Common myeloid progenitor, CD34-positive (primary cell): ENCODE results near the gene ASXL1.

ENCODE experiments used
- CTCF ChIA-PET: fragments of 350-600 bp; sonication (Branson Sonifier 250); formaldehyde crosslinking; loops from one replicate; lab custom pipeline; 2021; ENCODE audit warnings: antibody characterized with exemption; lab: Charles Lee
- POLR2A ChIA-PET: fragments of 350-600 bp; sonication (Branson Sonifier 250); formaldehyde crosslinking; loops from one replicate; lab custom pipeline; 2021; ENCODE audit warnings: antibody characterized with exemption; lab: Charles Lee
- DNase-seq, 3 donors: peaks; one replicate each; pipeline versions ENCODE4 v3.0.0 to v3.0.0-alpha.2; 2013
- H3K27ac ChIP-seq, 2 experiments: 1 replicate in 1 of 2; 2 replicates in 1 of 2; pipeline ENCODE4 v1.7.0; 2013; ENCODE audit warnings: inconsistent platforms in 2 of 2, low read length in 2 of 2, mild to moderate bottlenecking in 2 of 2, low read depth in 1 of 2, moderate library complexity in 1 of 2; ENCODE audit not compliant: severe bottlenecking in 2 of 2, insufficient read depth in 1 of 2, poor library complexity in 1 of 2
- H3K27me3 ChIP-seq, 5 experiments: replicated peaks in 2 of 5; 1 replicate in 3 of 5; 2 replicates in 2 of 5; pipeline versions ENCODE4 v1.6.1 to v1.7.0; 2013; ENCODE audit warnings: low read length in 4 of 5, mild to moderate bottlenecking in 2 of 5, moderate library complexity in 2 of 5, inconsistent platforms in 1 of 5; ENCODE audit not compliant: insufficient read depth in 5 of 5, control insufficient read depth in 4 of 5
- H3K36me3 ChIP-seq, 4 experiments: 1 replicate in 2 of 4; 2 replicates in 2 of 4; pipeline versions ENCODE4 v1.6.1 to v1.7.0; 2013; ENCODE audit warnings: low read length in 3 of 4, control low read depth in 1 of 4, mild to moderate bottlenecking in 1 of 4; ENCODE audit not compliant: control insufficient read depth in 4 of 4, insufficient read depth in 4 of 4
- H3K4me1 ChIP-seq, 4 experiments: 1 replicate in 3 of 4; 2 replicates in 1 of 4; pipeline versions ENCODE4 v1.6.1 to v1.7.1; 2013; ENCODE audit warnings: low read length in 3 of 4, mild to moderate bottlenecking in 3 of 4, control low read depth in 1 of 4, inconsistent platforms in 1 of 4, moderate library complexity in 1 of 4; ENCODE audit not compliant: control insufficient read depth in 4 of 4, insufficient read depth in 4 of 4; ENCODE audit errors: control extremely low read depth in 1 of 4
- H3K4me3 ChIP-seq, 7 experiments: 1 replicate in 4 of 7; 2 replicates in 3 of 7; pipeline versions ENCODE4 v1.5.1 to v1.7.0; 2013; ENCODE audit warnings: mild to moderate bottlenecking in 7 of 7, low read length in 6 of 7, moderate library complexity in 6 of 7, inconsistent platforms in 2 of 7, low read depth in 2 of 7, control low read depth in 1 of 7; ENCODE audit not compliant: insufficient read depth in 4 of 7, control insufficient read depth in 1 of 7; ENCODE audit errors: extremely low read depth in 1 of 7
- H3K9me3 ChIP-seq, 5 experiments: 1 replicate in 4 of 5; 2 replicates in 1 of 5; pipeline versions ENCODE4 v1.6.1 to v1.7.1; 2013; ENCODE audit warnings: low read length in 4 of 5, mild to moderate bottlenecking in 2 of 5, inconsistent platforms in 1 of 5, low read depth in 1 of 5, moderate library complexity in 1 of 5; ENCODE audit not compliant: control insufficient read depth in 4 of 5, insufficient read depth in 2 of 5; ENCODE audit errors: control extremely low read depth in 1 of 5
- WGBS: methylation state at CpG from one replicate; pipeline ENCODE4 v1.1.5; 2013; ENCODE audit not compliant: insufficient coverage; 5-methylcytosine and 5-hydroxymethylcytosine counted together

ASXL1 gene

DNA sequence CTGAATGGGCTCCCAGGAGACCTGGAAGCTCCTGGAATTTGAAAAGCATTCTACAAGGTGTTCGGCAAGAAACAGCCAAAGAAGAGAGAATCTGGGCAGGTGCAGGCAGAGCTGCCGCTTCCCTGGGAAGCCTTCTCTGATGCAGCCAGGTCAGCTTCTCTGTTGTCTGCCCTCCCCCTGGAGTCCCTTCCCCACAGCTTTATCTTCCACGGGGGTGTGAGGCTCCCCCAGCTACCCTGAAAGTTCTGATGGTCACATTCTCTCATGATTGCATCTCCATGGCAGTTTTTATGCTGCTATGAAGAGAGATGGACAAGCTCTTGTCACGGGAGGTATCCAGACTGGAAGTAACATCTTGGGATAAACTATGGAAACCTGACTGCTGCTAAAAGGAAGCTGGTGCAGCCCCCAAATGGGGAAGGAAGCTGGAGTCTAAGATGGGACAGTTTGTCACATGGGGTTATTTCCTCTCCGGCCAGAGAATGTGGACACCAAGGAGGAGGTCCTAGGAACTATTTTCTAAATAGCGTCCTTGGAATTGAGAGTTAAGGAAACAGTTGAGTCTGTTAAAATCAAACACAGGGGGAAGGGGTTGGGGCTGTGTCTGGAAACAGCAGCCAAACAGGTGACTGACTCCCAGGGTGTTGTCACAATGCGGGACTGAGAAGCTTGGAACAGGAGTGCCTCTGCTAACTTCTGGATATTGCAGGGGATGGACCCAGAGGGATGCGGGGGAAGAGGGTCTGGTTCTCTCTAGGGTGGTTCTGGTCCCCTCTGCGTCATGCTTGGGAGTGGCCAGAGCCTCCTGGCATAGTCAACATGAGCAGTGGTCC lies 91.1 kb downstream of the ASXL1 start:
- CTCF ChIA-PET: interaction anchor here (0.9 to 2.8 kb wide), 8 partner anchors 9 to 36 kb away, joined by 3 to 11 read pairs (median 4); no protein-coding TSS in a partner anchor
- peaks cover 0 to 64% (median 44%) of the 10 kb centered on the region in 4 experiments for H3K4me1 ChIP-seq
- peaks cover 2 to 99% (median 68%) of the 10 kb centered on the region in 4 experiments for H3K36me3 ChIP-seq
- 90% methylated on average over 7 of the region's 9 CpGs for WGBS
- H3K4me3 ChIP-seq: no peak overlapping the region
- no peaks in the 10 kb centered on the region for H3K27me3 ChIP-seq
- POLR2A ChIA-PET: interaction anchor here (0.6 kb wide), 2 partner anchors 90 to 1284 kb away, joined by 3 to 7 read pairs; no protein-coding TSS in a partner anchor
- H3K9me3 ChIP-seq: no peaks in the 10 kb centered on the region
- no peak for DNase-seq
- H3K27ac ChIP-seq: peak overlapping the region in 1 of 2 experiments; percentile 0

DNA sequence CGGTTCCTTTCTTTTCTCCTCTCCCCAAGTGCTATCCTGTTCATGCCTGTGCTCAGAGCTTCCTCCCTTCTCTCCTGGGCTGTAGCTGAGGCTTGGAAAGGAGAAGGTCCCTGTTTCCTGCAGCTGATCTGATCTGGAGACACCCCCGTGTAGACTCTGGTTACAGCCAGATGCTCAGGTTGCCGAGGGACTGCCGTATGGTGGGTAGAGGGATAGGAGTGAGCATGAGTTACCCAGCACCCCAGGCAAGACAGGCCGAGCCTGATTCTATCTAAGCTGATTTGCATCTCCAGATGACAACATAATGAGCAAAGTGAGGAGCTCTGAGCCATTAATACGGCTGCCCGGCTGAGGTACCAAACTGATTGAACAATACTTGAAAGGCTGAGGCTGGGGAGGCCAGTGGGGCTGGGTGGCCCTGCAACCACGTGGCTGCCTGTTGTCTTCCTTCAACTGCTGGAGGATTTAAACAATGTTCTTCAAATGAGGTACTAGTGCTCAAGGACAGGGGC lies 91.8 kb downstream of the ASXL1 start:
- DNase-seq: no peak
- Histone ChIP-seq H3K9me3 (no peaks in the 10 kb centered on the region), H3K4me1 (peaks cover 0 to 64% (median 44%) of the 10 kb centered on the region in 4 experiments), H3K27me3 (no peaks in the 10 kb centered on the region), H3K4me3 (no peak overlapping the region), H3K27ac (peak overlapping the region in 1 of 2 experiments; percentile 0), H3K36me3 (peaks cover 0 to 99% (median 70%) of the 10 kb centered on the region in 4 experiments)
- 71% methylated on average over 7 of the region's 8 CpGs for WGBS
- ChIA-PET CTCF (interaction anchor here (0.9 to 2.8 kb wide), 8 partner anchors 9 to 35 kb away, joined by 3 to 11 read pairs (median 4); no protein-coding TSS in a partner anchor), POLR2A (no interaction called here)

DNA sequence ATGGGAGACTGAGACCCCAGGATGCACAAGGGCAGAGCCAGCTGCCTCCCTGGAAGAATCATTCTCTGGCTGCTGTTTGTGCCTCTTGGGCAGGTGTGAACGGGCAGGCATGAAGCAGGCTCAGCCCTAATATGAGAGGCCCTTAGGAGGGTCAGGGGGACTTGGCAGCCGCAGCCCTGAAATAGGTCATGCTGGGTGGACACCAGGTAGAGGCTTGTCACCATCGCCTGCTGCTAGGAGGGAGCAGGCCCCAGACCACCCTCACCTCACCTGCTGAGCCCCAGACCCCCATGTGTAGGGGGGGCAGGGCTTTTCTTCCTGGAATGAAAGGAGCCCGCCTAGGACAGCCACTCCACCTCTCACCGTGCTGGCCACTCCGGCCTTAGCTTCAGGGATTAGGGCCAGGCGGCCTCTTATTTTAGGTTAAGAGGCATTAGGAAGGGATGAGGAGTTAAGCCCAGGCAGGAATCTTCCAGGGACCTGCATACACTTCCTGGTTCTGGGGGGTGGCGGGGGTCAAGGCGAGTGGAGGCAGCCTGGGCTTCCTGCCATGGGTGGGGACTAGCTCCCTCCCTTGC lies 92.4 kb downstream of the ASXL1 start:
- ChIA-PET POLR2A (no interaction called here), CTCF (interaction anchor here (1.3 to 1.7 kb wide), 3 partner anchors 11 to 35 kb away, joined by 3 to 7 read pairs (median 4); no protein-coding TSS in a partner anchor)
- WGBS: 94% methylated on average over 9 of the region's 9 CpGs
- H3K27ac ChIP-seq: no peak overlapping the region
- no peak overlapping the region for H3K4me3 ChIP-seq
- no peak for DNase-seq
- H3K9me3 ChIP-seq: no peaks in the 10 kb centered on the region
- H3K27me3 ChIP-seq: no peaks in the 10 kb centered on the region
- H3K36me3 ChIP-seq: peaks cover 0 to 99% (median 69%) of the 10 kb centered on the region in 4 experiments
- peaks cover 0 to 60% (median 40%) of the 10 kb centered on the region in 4 experiments for H3K4me1 ChIP-seq

DNA sequence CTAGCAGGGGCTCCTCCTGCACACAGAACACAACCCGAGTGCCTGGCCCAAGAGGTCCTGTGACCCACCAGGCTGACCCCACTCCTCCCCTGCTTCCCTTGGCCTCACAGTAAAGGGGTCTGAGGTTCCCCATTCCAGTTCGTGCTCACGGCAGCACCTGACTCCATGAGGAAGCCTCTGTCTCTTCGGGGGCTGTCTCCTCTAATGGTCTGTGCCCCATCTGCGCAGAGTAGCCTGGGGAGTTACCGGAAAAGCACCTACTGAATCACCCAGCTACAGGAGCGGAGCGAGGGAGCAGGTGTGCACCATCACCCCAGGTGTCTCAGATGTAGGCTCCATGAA lies 93.2 kb downstream of the ASXL1 start:
- ChIA-PET POLR2A (interaction anchor here (1.1 kb wide), 1 partner anchor 18 kb away, joined by 3 read pairs; no protein-coding TSS in a partner anchor), CTCF (interaction anchor here (0.9 to 2.2 kb wide), 5 partner anchors 11 to 59 kb away, joined by 3 to 7 read pairs (median 3); no protein-coding TSS in a partner anchor)
- Histone ChIP-seq H3K27me3 (no peaks in the 10 kb centered on the region), H3K27ac (no peak overlapping the region), H3K9me3 (no peaks in the 10 kb centered on the region), H3K4me3 (no peak overlapping the region), H3K4me1 (peaks cover 0 to 53% (median 33%) of the 10 kb centered on the region in 4 experiments), H3K36me3 (peaks cover 0 to 99% (median 70%) of the 10 kb centered on the region in 4 experiments)
- DNase-seq: no peak
- WGBS: 89% methylated on average over 7 of the region's 8 CpGs

DNA sequence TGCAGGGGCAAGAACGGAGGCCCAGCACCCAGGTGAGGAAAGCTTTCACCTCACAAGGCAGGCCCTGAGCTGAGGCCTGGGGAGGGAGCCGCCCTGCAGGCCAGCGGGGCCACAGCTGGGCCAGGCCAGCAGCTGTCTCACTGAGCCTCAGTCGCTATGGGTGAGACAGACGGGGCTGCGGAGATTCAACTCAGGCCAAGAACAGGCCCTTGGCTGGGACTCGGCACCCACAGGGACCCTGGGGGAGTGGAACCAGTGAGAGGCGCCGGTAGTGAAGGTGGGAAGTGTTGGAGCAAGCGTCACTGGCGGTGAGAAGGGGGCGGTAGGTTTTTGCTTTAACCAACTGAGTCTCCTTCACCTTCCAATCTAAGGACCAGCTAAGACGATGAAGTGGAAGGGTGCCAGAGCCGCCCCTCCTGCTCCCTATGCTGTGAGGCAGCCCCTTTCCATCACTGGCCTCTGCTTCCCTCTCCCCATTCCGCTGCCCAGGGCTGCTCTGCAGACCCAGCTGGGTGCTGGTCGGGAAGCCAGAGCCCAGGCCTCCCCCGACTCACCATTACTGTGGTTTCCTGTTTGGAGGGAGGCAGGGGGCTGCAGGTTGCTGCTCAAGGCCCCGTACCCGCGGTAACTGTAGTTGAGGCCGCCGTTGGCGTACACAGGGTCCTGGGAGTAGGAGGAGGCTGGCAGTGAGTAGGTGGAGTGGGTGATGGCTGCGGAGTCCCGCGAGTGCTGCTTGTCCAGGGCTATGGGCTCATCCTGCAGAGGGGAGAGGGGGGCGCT lies 93.7 kb downstream of the ASXL1 start:
- Histone ChIP-seq H3K27me3 (no peaks in the 10 kb centered on the region), H3K4me3 (no peak overlapping the region), H3K4me1 (peaks cover 0 to 47% (median 28%) of the 10 kb centered on the region in 4 experiments), H3K27ac (peak overlapping the region in 1 of 2 experiments; percentile 40), H3K36me3 (peaks cover 0 to 99% (median 69%) of the 10 kb centered on the region in 4 experiments), H3K9me3 (no peaks in the 10 kb centered on the region)
- ChIA-PET POLR2A (interaction anchor here (0.8 to 1.1 kb wide), 2 partner anchors 9 to 17 kb away, joined by 3 read pairs; no protein-coding TSS in a partner anchor), CTCF (interaction anchor here (0.7 to 2.2 kb wide), 7 partner anchors 10 to 114 kb away, joined by 3 to 7 read pairs (median 3); no protein-coding TSS in a partner anchor)
- DNase-seq: no peak
- WGBS: 61% methylated on average over 22 of the region's 27 CpGs

DNA sequence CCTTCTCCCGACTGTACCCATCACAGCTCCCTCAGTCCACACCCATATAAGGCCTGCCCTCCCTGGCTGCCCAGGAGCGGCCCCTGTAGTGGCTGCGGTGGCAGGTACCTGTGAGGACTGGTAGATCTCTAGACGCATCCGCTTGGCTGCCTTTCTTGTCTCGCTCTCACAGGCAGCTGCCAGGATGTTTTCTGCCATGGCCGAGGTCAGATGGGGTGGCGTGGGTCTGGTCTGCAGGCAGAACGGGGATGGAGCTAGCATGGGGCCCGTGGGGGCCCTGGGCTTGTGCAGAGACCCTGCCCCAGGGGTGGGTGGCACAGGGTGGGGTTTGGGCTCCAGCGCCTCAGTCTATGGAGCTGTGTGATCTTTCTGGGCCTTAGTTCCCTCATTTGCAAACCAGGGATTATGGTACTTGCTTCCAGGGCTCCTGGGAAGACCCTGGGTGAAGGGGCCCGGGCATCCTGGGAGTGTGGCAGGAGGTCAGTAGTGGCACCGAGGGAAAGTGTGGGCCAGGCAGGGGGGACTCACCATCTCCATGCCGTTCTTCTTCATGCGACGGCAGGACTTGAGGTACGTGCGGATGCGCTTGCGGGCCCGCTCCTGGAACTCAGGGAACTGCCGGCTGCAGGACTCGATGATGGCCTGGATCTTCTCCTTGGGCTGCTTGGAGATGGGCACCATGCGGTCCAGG lies 94.8 kb downstream of the ASXL1 start:
- Histone ChIP-seq H3K4me1 (peaks cover 0 to 55% (median 34%) of the 10 kb centered on the region in 4 experiments), H3K36me3 (peaks cover 0 to 89% (median 62%) of the 10 kb centered on the region in 4 experiments), H3K4me3 (no peak overlapping the region), H3K9me3 (no peaks in the 10 kb centered on the region), H3K27ac (peak overlapping the region in 1 of 2 experiments; percentile 40), H3K27me3 (no peaks in the 10 kb centered on the region)
- WGBS: 96% methylated on average over 24 of the region's 24 CpGs
- CTCF ChIA-PET: interaction anchor here (0.9 to 4.7 kb wide), 4 partner anchors 8 to 115 kb away, joined by 3 to 23 read pairs (median 4); no protein-coding TSS in a partner anchor
- no peak for DNase-seq
- POLR2A ChIA-PET: interaction anchor here (0.6 to 0.8 kb wide), 2 partner anchors 9 to 10 kb away, joined by 3 to 4 read pairs; no protein-coding TSS in a partner anchor
